HG02943 (cell line): ENCODE measurements around the gene RIPK3.
A peak's percentile ranks its signal among the peaks of the same experiment; 100 is the strongest.
"Not testable (repeated sequence)": the region's sequence is repeated elsewhere in the genome, so short reads cannot be mapped to it uniquely, and the experiment has no call there.

Experiments
- ATAC-seq: cut with Tn5 transposase; IDR thresholded peaks from one replicate; pipeline ENCODE4 v1.9.1; 2021; ENCODE audit warnings: mild to moderate bottlenecking, low read depth, moderate library complexity; ENCODE audit not compliant: unreplicated experiment

Gene RIPK3

GRCh38 chr14:24369907-24370687 lies 30.3 kb upstream of the RIPK3 start:
- ATAC-seq, result no peak

- ATAC-seq, result no peak
These were observed 29.7 kb upstream of the RIPK3 start for GRCh38 chr14:24369463-24369862.

GRCh38 chr14:24368562-24369252 lies 28.9 kb upstream of the RIPK3 start:
- no peak for ATAC-seq

- no peak for ATAC-seq
These were observed 28.4 kb upstream of the RIPK3 start for GRCh38 chr14:24368212-24368561.

GRCh38 chr14:24367514-24368211 lies 27.9 kb upstream of the RIPK3 start, which contains the start of gene NFATC4:
TSS of gene NFATC4 (plus strand) at chr14:24368184. CDS start at chr14:24368341, 157 bp downstream.
- no peak for ATAC-seq

- ATAC-seq, result peak; percentile 56
These were observed 27.1 kb upstream of the RIPK3 start for GRCh38 chr14:24366721-24367513.

- ATAC-seq, result peak; percentile 2
These were observed 26.6 kb upstream of the RIPK3 start for GRCh38 chr14:24366413-24366720.

- ATAC-seq, result no peak
These were observed 26.0 kb upstream of the RIPK3 start for GRCh38 chr14:24365600-24366412.

GRCh38 chr14:24364841-24365240 lies 25.1 kb upstream of the RIPK3 start:
- no peak for ATAC-seq

GRCh38 chr14:24363401-24363800 lies 23.6 kb upstream of the RIPK3 start:
- ATAC-seq, result no peak

- ATAC-seq, result no peak
These were observed 22.6 kb upstream of the RIPK3 start for GRCh38 chr14:24362241-24362960.

GRCh38 chr14:24361326-24361725 lies 21.5 kb upstream of the RIPK3 start:
- no peak for ATAC-seq

- no peak for ATAC-seq
These were observed 20.5 kb upstream of the RIPK3 start for GRCh38 chr14:24360281-24360680.

GRCh38 chr14:24356208-24356607 lies 16.4 kb upstream of the RIPK3 start:
- ATAC-seq, result no peak

GRCh38 chr14:24355009-24355408 lies 15.2 kb upstream of the RIPK3 start:
- ATAC-seq, result no peak

- ATAC-seq, result not testable (repeated sequence)
These were observed 14.7 kb upstream of the RIPK3 start for GRCh38 chr14:24354482-24354825.

- ATAC-seq, result no peak
These were observed 14.0 kb upstream of the RIPK3 start for GRCh38 chr14:24353559-24354481.

- ATAC-seq, result no peak
These were observed 11.7 kb upstream of the RIPK3 start for GRCh38 chr14:24351517-24351916.
